Glutamatergic neuron (in vitro differentiated cells): ENCODE results near the gene ITGA1. TPM values are rescaled to one million over a fixed set of nuclear protein-coding genes. Genes with fewer than 3 reads are reported as not detected.

Experiments used
- DNase-seq: peaks from one replicate; pipeline ENCODE4 v3.0.0; 2022
- H3K27ac Mint-ChIP-seq: one replicate; pipeline ENCODE4 v1.8.0; 2020; ENCODE audit warnings: mild to moderate bottlenecking, mixed read lengths, inconsistent platforms; ENCODE audit not compliant: unreplicated experiment
- H3K27me3 Mint-ChIP-seq: one replicate; pipeline ENCODE4 v1.8.0; 2020; ENCODE audit warnings: mild to moderate bottlenecking, moderate library complexity, mixed read lengths, inconsistent platforms; ENCODE audit not compliant: unreplicated experiment
- H3K36me3 Mint-ChIP-seq: one replicate; pipeline ENCODE4 v1.8.0; 2020; ENCODE audit warnings: mild to moderate bottlenecking, mixed read lengths, inconsistent platforms; ENCODE audit not compliant: unreplicated experiment
- H3K4me1 Mint-ChIP-seq: one replicate; pipeline ENCODE4 v1.8.0; 2020; ENCODE audit warnings: mild to moderate bottlenecking, low read depth, mixed read lengths, inconsistent platforms; ENCODE audit not compliant: unreplicated experiment
- H3K4me3 Mint-ChIP-seq: one replicate; pipeline ENCODE4 v1.8.0; 2020; ENCODE audit warnings: mild to moderate bottlenecking, mixed read lengths, inconsistent platforms; ENCODE audit not compliant: unreplicated experiment
- H3K9me3 Mint-ChIP-seq: one replicate; pipeline ENCODE4 v1.8.0; 2020; ENCODE audit warnings: mild to moderate bottlenecking, moderate library complexity, mixed read lengths, inconsistent platforms; ENCODE audit not compliant: unreplicated experiment
- CTCF ChIP-seq: fragments of 200-600 bp; sonication (generic); IDR thresholded peaks from one replicate; pipeline ENCODE4 v1.5.0; 2021; ENCODE audit not compliant: partially characterized antibody, unreplicated experiment
- total RNA-seq: library from RNA; stranded (reverse); fragmentation: NEBNext Ultra II Directional; extraction: Animal tissue kit (Norgen Biotek cat#: 25700); gene quantifications from one replicate; pipeline ENCODE4 v1.2.1, GENCODE V29; 2021; ENCODE audit not compliant: unreplicated experiment

The ITGA1 gene
- total RNA-seq, 1 donor from 2014 or later: 0.96 TPM

- H3K9me3 Mint-ChIP-seq: peaks cover 7% of the 10 kb centered on the region
- peaks cover 7% of the 10 kb centered on the region for H3K27me3 Mint-ChIP-seq
- peaks cover 6% of the 10 kb centered on the region for H3K4me1 Mint-ChIP-seq
- H3K27ac Mint-ChIP-seq: no peak overlapping the region
- H3K4me3 Mint-ChIP-seq: peak overlapping the region; percentile 98
- no peaks in the 10 kb centered on the region for H3K36me3 Mint-ChIP-seq
- no peak for DNase-seq
- no peak for TF ChIP-seq CTCF
These were observed 11.2 kb downstream of the ITGA1 start for GRCh38 chr5:52798938-52799337.

DNA sequence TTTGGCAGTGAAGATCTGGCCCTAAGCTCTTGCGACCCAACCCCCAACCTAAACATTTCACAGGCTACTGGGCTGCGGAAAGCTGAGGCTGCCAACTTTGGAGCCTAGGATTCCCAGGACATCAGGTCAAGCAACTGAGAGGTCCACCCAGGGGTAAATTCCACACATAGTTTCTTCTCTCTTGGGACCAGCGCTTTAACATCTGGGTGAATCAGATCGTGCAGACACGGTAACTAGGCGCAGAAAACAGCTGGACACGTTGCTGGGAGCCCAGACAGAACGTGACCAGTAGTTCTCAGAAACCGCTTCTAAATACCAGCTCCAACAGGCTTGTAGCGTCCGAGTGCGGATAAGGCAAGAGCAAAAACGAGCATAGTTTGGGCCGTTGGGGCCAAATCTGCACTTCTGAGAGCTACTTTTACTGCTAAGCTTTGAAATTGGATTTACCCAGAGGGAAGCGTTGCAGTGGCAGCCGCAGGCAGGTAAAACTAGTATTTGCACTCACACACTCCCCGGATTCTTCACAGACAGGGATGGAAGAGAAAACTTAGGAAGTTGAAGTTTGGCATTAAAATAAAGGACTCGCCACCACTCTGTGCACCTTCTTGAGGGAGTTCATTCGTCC is 11.8 kb downstream of the ITGA1 start:
- peaks cover 7% of the 10 kb centered on the region for H3K9me3 Mint-ChIP-seq
- H3K4me1 Mint-ChIP-seq: peaks cover 6% of the 10 kb centered on the region
- no peak for DNase-seq
- no peak for TF ChIP-seq CTCF
- H3K27ac Mint-ChIP-seq: peak overlapping the region; percentile 82
- H3K36me3 Mint-ChIP-seq: no peaks in the 10 kb centered on the region
- H3K4me3 Mint-ChIP-seq: peak overlapping the region; percentile 98
- H3K27me3 Mint-ChIP-seq: peaks cover 7% of the 10 kb centered on the region

DNA sequence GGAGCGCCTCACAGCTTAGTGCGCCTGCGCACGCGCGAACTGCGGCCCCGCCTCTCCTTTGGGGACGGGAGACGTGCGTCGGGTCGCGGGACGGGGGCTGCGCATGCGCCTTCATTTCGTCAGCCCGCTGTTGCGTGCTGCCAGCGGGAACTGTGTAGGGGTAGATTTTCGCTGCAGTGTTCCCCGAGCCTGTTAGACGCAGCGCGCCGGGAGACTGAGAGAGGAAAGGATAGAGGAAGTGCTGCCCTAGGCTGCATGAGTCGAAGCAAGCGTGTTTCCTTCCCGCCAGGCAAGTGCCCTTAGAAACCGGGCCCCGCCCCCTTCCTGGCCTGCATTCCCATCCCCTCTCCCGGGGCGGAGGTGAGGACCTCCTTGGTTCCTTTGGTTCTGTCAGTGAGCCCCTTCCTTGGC is 12.3 kb downstream of the ITGA1 start:
- peak overlapping the region; percentile 98 for H3K4me3 Mint-ChIP-seq
- peak; percentile 97 for DNase-seq
- H3K27ac Mint-ChIP-seq: peak overlapping the region; percentile 82
- no peaks in the 10 kb centered on the region for H3K36me3 Mint-ChIP-seq
- peaks cover 6% of the 10 kb centered on the region for H3K4me1 Mint-ChIP-seq
- TF ChIP-seq CTCF: no peak
- peaks cover 7% of the 10 kb centered on the region for H3K9me3 Mint-ChIP-seq
- H3K27me3 Mint-ChIP-seq: peaks cover 7% of the 10 kb centered on the region

- H3K27me3 Mint-ChIP-seq: peaks cover 7% of the 10 kb centered on the region
- H3K4me1 Mint-ChIP-seq: peaks cover 6% of the 10 kb centered on the region
- H3K4me3 Mint-ChIP-seq: peak overlapping the region; percentile 98
- peak; percentile 47 for DNase-seq
- TF ChIP-seq CTCF: no peak
- no peaks in the 10 kb centered on the region for H3K36me3 Mint-ChIP-seq
- H3K9me3 Mint-ChIP-seq: peaks cover 7% of the 10 kb centered on the region
- H3K27ac Mint-ChIP-seq: peak overlapping the region; percentile 82
These were observed 12.9 kb downstream of the ITGA1 start for GRCh38 chr5:52800394-52801213.

DNA sequence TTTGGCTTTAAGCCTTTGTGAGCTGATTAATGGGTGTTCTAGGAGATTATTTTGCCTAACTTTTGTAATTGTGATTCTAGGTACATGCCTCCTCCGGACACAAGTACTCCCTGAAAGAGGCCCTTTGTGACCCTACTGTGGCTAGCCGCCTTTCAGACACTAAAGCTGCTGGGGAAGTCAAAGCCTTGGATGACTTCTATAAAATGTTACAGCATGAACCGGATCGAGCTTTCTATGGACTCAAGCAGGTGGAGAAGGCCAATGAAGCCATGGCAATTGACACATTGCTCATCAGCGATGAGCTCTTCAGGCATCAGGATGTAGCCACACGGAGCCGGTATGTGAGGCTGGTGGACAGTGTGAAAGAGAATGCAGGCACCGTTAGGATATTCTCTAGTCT is 13.6 kb downstream of the ITGA1 start:
- Mint-ChIP-seq H3K9me3 (peaks cover 7% of the 10 kb centered on the region), H3K4me3 (peak overlapping the region; percentile 98), H3K4me1 (peaks cover 6% of the 10 kb centered on the region), H3K36me3 (no peaks in the 10 kb centered on the region), H3K27ac (peak overlapping the region; percentile 82), H3K27me3 (peaks cover 7% of the 10 kb centered on the region)
- no peak for TF ChIP-seq CTCF
- DNase-seq: peak; percentile 13
